ENCODE results near the gene IRAK4.
A peak's percentile ranks its signal among the peaks of the same experiment; 100 is the strongest.
"Not testable (repeated sequence)": the region's sequence is repeated elsewhere in the genome, so short reads cannot be mapped to it uniquely, and the experiment has no call there.

The IRAK4 gene

GRCh38 chr12:43758728-43759563 is at the start of gene IRAK4, which contains the start of gene PUS7L:
TSS of gene IRAK4 (plus strand) at chr12:43758951. CDS start at chr12:43768112, 9,161 bp downstream.
TSS of gene PUS7L (minus strand) at chr12:43758790. CDS start at chr12:43755245, 3,545 bp downstream.
- DNase-seq (ENCODE audit: low read depth): peak; percentile 91

GRCh38 chr12:43711348-43711747 is 47.4 kb upstream of the IRAK4 start:
- no peak for DNase-seq (ENCODE audit: low read depth)

DNA sequence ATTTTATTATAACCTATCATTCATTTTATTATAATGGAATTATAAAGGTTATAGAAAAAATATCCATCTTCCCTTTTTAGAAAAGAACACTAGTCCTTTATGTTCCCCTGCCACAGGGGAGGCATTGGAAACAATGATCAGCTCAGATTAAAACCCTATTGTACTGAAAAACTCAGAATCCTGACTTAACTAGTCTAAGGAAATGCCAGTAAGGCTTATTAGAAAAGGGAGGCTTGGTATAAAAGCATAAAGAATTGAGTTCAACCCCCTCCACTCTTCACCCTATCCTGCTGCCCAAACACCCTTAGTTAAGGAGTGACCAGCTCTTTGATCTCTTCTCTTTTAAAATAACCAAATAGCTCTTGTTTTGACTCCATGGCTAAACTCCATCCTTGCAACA is 36.1 kb upstream of the IRAK4 start:
- no peak for DNase-seq (ENCODE audit: low read depth)

GRCh38 chr12:43723134-43723533 is 35.6 kb upstream of the IRAK4 start:
- no peak for DNase-seq (ENCODE audit: low read depth)

- no peak for DNase-seq (ENCODE audit: low read depth)
Observed at GRCh38 chr12:43728117-43728516, 30.6 kb upstream of the IRAK4 start.

- no peak for DNase-seq (ENCODE audit: low read depth)
Observed at GRCh38 chr12:43728698-43729097, 30.1 kb upstream of the IRAK4 start.

- DNase-seq (ENCODE audit: low read depth): no peak
Observed at GRCh38 chr12:43730283-43730682, 28.5 kb upstream of the IRAK4 start.

GRCh38 chr12:43733687-43734086 is 25.1 kb upstream of the IRAK4 start:
- no peak for DNase-seq (ENCODE audit: low read depth)

DNA sequence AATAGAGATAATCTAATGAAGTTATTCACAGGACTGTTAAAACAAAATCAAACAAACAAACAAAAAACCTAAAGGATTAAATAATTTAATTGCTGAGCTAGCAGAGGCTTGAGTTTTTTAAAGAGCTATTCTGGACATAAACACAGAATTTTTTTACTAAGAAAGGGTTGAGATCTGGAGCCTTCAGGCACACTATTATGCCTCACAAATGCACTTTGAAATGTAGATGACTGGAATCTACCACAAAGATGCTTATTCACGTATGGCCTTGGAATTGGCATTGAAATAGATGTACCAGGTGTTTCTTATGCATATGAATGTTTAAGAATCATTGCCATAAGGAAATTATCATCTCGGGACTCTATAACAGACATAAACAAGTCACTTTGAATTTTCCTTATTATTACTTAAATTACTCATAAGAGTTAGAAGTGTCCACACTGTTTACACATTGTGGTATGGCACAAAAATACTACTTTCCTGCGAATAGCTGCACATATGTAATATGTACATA is 21.8 kb upstream of the IRAK4 start:
- DNase-seq (ENCODE audit: low read depth): no peak

- no peak for DNase-seq (ENCODE audit: low read depth)
Observed at GRCh38 chr12:43737646-43738045, 21.1 kb upstream of the IRAK4 start.

GRCh38 chr12:43740511-43741100 is 18.1 kb upstream of the IRAK4 start:
- no peak for DNase-seq (ENCODE audit: low read depth)

DNA sequence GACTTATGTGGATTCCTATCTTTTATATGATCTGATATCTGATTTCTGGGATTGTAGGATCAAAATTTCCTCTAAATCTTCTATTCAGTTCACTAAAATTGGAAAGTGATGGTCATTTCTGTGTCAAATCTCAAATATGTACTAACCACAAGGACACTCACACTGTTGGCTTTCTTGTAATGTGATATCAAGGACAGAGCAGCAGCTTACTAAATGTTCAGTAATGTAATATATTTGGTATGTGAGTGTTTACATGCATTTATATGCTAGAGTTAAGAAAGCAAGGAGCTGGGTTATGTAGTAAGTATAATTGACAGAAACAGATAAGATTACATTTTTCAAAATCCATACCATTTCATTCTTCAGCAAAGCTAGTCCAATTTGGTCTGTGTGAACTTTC is 16.6 kb upstream of the IRAK4 start:
- DNase-seq (ENCODE audit: low read depth): peak; percentile 39

DNA sequence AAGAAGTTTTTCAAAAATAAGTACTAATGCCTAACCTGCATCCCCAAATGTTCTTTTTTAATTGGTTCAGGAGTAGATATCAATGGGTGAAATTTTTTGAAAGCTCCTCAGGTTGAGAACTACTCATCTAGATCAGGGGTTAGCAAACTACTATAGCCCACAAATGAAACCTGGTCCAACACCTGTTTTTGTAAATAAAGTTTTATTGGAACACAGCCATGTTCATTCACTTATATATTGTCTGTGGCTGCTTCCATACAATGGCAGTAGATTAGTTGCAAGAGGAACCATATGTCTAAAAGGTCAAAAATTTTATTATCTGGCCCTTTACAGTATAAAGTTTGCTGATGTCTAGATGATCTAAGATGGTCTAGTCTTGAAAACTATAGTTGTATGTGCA is 13.9 kb upstream of the IRAK4 start:
- no peak for DNase-seq (ENCODE audit: low read depth)

- DNase-seq (ENCODE audit: low read depth): no peak
Observed at GRCh38 chr12:43749016-43749415, 9.7 kb upstream of the IRAK4 start.

- no peak for DNase-seq (ENCODE audit: low read depth)
Observed at GRCh38 chr12:43750814-43751213, 7.9 kb upstream of the IRAK4 start.

- not testable (repeated sequence) for DNase-seq (ENCODE audit: low read depth)
Observed at GRCh38 chr12:43751360-43751759, 7.4 kb upstream of the IRAK4 start.

DNA sequence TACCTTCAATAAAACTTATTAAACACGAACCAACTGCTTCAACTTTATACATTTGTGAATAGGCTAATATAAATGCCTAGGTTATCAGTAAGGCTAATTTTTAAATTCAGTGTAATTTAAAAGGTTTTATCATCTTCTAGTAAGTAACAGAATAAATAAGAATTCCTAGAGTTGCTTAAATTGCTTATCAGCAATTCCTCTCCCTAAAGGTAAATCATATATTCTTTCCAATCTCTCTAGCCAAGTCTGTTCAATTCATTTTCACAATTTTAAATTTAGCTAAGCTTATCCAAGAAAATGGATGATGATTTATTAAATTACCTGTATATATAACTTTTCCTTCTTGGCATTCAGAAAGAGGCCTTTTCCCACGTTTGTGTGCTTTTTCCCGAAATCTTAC is 4.7 kb upstream of the IRAK4 start:
- no peak for DNase-seq (ENCODE audit: low read depth)

GRCh38 chr12:43758247-43758727 is 464 bp upstream of the IRAK4 start:
- no peak for DNase-seq (ENCODE audit: low read depth)

GRCh38 chr12:43760396-43760795 is 1.6 kb downstream of the IRAK4 start:
- DNase-seq (ENCODE audit: low read depth): no peak

DNA sequence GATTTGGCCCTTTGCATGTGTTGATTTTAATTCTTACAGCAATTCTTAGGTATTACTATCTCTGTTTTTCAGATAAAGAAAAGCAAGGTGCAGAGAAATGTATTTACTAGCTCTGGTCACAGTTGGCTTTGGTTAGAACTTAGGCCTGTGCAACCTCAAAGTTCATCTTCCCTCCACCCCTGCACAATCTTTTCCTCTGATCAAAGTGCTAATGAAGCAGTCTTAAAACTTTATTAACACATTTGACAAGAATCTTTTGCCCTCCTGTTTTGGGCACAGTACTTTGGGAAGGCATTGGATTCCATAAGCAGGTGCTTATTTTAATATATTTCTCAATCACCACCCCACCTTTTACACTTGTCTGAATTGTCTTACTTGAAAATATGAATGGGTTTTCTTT is 2.7 kb downstream of the IRAK4 start:
- DNase-seq (ENCODE audit: low read depth): no peak

GRCh38 chr12:43762596-43762995 is 3.8 kb downstream of the IRAK4 start:
- no peak for DNase-seq (ENCODE audit: low read depth)

- no peak for DNase-seq (ENCODE audit: low read depth)
Observed at GRCh38 chr12:43763769-43764168, 5.0 kb downstream of the IRAK4 start.

DNA sequence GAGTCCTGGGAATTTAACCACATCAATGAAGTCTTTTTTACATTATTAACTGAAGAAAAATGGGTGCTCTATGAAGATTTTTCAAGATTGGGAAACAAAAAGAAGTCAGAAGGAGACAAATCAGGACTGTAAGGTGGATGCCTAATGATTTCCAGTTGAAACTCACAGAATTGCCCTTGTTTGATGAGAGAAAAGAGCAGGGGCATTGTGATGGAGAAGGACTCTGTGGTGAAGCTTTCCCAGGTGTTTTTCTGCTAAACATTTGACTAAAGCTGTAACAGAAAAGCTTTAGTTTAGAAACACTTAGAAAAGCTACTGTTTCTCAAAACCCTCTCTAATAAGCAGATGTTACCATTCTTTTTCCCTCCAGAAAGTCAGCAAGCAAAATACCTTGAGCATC is 5.8 kb downstream of the IRAK4 start:
- no peak for DNase-seq (ENCODE audit: low read depth)

All from GM04504 (cell line).